ENCODE measurements around the gene PTGES3L. TPM values are rescaled to one million over a fixed set of nuclear protein-coding genes. Genes with fewer than 3 reads are reported as not detected.

Gene PTGES3L
- total RNA-seq, result not detected in 2 replicates

DNA sequence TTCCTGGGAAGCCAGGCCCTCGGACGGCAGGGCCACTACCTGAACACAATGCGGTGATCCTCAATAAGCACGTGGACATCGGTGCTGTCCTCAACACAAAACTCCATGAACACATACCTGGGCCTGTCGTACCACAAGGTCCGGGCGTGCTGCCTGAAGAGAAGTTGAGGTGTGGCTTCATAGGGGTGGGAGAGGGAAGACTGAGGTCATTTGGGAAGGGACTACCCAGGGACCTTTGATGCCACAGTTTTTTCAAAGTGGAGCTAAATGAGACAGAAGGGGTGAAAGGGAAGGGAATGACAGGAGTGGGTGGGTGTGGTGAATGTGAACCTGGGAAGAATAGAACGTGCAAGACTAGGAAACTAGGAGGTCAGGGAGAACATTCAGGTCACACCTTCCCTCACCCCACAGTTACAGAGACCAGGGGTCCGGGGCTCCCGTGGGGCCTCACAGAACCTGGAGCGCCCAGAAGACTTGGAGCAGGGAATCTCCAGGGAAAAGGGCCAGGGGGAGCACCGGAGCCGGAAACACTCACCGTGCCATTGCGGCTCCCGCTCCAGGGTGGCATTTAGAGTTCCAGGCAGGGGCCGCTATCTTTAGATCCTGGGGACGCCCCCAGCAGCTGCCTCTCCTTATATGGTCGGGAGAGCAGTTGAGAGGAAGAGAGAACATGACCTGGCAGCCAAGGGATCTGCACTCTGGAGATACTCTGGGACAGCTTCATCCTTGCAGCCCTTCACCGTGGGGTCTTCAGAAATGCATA, at the start of gene PTGES3L:
Gene PTGES3L, minus strand, starts transcription at position 570 of the 763 bp plus-strand sequence. Its CDS starts 27 bp downstream, at position 543.

DNA sequence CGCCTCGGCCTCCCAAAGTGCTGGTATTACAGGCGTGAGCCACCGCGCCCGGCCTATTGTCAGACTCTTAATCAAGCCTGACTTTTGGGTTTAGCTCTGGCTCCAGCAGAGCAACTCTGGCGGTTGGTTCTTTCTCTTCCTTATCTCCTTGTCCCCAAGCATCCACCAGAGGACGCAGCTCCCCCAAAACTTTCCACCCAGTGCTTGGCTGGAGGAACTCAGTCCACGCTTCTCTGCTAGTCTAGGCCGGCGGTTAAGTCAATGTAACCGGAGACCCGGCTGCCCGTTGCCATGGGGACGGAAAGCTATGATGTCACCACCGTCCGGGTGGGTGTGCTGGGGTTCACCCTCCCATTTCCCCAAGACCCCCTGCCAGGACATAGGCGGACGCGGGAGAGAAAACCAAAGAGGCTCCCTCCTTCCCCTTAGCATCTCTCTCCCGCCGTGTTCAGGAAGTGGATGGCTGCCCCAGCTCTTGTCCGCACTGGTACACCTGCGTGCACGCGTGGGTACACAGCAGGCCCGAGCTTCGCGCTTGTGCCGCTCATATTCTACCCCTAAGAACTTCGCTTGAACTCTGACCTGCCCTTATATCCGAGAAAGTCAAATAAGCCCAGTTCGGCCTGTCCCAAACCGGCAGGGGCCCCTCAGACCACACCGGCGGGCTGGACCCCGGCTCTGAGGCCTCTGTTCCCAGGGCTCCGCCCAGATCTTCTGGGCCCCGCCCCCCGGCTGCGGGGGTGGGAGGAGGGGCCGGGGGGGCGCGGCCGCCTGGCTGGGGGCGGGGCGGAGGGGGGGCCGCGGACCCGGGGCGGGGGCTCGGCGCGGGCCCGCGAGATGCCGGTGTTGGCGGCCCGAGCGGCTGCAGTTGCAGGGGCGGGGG, 44.8 kb upstream of the PTGES3L start, which contains the start of gene RND2:
Gene RND2, plus strand, starts transcription at position 825 of the 883 bp plus-strand sequence. CDS start 117 bp downstream, outside the sequence.

DNA sequence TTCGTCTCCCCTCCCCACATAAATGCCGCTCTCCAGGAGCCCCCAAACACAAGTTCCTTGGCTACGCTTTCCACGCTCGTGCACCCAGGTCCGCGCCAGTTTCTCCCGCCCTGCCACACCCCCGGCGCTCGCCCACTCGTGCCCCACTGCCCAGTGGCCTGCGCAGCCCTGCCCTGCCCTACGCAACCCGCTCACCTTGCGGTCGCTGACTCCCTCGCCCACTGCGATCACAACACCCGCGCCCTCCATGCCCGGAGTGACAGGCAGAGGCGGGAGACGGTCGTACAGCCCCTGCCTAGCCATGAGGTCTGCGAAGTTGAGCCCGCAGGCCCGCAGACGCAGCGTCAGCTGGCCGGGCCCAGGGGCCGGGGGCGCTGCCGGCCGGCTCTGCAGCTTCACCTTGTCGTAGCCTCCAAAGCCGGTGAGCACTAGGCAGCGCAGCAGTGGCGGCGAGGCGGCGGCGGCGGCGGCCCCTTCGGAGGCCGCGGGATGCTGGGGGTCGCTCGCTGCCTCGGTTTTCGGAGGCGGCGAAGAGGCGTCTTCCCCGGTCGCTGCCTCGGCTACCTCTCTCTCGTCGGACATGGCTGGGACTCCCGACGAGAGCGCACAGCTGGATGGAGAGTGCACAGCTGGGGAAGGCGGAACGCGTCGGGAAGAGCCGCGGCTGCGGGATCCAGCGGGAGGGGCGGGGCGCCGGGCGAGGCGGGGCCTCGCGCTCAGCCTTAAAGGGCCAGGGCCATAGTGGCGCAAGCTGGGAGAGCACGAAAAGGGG, 42.0 kb upstream of the PTGES3L start, which contains the start of gene VAT1:
Gene VAT1, minus strand, starts transcription at position 645 of the 772 bp plus-strand sequence. Its CDS starts 63 bp downstream, at position 582.

DNA sequence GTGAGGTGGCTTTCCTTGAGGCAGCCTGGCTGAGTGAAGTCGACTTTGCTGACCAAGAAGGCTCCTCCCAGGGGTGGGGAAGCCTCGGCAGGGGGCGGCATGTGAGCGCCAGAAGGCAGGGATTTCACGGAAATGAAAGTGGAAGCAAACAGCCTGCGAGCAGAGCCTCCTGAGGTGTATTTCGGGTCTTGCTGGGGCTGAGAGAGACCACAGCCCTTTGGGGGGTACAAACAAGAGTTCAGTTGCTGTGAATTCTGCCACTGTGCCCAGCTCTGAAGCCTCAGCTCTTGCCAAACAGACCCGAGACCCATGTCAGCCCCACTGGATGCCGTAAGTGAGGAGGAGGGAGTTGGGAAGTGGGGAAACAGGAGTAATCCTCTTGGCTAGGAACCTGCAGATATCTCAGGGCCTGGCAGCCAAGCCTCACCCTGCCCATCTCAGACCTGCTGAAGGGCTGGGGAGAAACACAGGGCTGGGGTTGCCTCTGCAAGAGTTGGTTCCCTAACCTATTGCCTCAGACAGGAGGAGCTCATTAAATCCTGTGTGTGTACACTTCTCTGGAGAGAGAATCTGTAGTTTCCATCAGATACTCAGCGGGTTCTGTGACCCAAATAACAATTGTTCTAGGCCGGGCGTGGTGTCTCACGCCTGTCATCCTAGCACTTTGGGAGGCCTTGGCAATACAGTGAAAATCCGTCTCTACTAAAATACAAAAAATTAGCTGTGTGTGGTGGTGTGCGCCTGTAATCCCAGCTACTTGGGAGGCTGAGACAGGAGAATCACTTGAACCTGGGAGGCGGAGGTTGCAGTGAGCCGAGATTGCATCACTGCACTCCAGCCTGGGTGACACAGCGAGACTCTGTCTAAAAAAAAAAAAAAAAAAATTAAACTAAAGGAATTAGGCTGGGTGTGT, 27.0 kb upstream of the PTGES3L start, which contains the start of gene IFI35:
Gene IFI35, plus strand, starts transcription at position 146 of the 913 bp plus-strand sequence. Its CDS starts 164 bp downstream, at position 310.

DNA sequence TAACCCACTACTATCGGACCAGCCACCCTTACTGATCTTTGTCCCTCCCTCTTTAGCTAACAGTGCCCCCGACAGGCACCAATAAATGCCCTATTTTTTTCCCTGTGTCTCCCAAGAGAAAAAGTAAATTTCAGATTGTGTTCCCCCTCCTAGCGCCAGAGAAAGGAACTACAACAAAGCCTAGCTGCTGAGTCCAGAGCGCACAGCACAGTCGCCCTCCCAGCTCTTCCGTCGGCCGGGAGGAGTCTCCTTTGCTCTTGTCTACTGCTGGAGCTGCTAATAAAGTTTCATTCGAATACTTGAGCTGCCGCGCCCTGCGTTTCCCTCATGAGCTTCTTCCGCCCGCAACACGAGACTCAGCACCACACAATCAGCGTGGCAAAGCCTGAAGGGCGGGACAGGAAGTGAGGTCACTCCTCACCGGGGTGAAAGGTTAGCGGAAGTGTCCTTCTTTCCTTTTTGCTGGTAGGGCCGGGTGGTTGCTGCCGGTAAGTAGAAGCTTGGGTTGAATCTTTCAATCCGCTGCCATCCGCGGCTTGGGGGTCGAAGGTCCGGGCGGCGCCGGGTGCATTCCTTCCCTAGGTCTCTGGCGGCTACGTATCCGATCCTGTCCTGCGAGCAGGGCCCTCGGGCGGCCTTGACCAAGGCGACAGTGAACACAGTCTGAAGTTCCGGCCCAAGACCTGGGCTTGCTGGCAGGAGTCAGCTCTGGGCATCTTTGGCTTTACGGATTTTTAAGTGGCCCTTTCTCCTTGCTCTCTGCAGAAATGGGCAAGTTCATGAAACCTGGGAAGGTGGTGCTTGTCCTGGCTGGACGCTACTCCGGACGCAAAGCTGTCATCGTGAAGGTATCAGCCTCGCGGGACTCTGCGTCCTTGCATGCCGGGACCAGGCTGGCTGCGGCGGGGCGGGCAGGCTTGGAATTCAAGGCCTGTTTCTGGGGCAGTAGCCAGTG, 18.4 kb upstream of the PTGES3L start, which contains the start of gene RPL27:
Gene RPL27, plus strand, starts transcription at position 436 of the 955 bp plus-strand sequence. Its CDS starts 332 bp downstream, at position 768.

DNA sequence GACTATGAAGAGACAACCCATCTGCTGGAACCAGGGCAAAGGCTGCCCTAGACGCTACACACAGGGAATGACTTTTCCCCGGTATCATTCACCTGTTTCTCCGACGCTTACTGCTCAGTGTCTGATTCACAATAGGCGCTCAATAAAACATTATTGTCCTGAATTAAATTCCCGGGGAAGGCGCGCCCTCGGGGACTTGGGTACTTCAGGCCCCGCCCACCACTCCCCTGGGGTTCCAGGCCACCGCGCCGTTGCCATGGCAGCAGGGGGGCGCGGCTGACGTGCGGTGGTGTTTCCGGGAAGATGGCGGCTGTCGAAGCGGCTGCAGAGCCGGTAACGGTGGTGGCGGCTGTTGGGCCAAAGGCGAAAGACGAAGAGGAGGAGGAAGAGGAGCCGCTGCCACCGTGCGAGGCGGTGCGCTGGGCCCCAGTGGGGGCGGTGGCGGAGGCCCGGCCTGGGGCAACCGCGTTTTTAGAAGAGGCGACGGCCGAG, 440 bp upstream of the PTGES3L start, which contains the start of gene RUNDC1:
Gene RUNDC1, plus strand, starts transcription at position 292 of the 492 bp plus-strand sequence. Its CDS starts 12 bp downstream, at position 304.

DNA sequence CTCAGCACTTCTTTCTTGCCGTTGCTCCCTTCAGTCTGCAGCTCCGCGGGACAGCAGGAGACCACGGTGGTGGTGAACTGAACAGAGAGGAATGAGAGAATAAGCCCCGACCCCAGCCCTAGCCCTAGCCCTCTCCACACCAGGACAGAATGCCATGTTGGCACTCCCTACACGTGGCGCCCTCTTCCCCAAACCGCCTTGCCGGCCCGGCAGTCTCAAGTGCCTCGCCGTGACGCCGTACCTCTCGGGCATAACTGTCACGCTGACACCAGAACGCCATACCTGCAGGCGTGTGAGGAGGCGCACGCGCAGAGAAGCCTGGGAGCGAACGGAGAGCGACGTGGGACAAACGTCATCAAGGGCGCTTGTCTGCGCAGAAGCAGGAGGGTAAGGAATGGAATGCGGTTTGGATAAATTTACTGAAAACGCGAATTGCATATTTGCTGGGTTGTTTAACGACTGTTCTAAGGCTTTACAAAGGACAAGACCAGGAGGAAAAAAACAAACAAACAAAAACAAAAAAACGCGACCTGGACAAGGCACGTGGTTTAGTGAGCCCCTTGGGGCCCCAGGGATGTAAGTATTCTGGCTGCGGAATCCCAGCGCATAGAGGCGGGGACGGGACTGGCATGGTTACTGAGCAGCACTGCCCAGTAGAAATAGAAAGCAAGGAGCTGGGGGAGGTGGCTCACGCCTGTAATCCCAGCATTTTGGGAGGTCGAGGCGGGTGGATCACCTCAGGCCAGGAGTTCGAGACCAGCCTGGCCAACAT, 15.5 kb downstream of the PTGES3L start, which contains the start of gene AARSD1:
Gene AARSD1, minus strand, starts transcription at position 294 of the 772 bp plus-strand sequence. Its CDS starts 14 bp downstream, at position 280.

Small RNA genes lying within 50 kb of the gene (small RNA-seq; reads per million reads assigned to genes)
- gene AARSD1 (not detected), gene RF00561 (not detected)

Other genes with a start within 250 kb of the PTGES3L start
- 32.9 and 37.8 TPM in 2 replicates for gene EZH1, start 235.0 kb downstream of the PTGES3L start, total RNA-seq
- not detected in 2 replicates for gene RAMP2, start 218.9 kb downstream of the PTGES3L start, total RNA-seq
- gene VPS25, start 206.6 kb downstream of the PTGES3L start, total RNA-seq, result 40.2 and 46.8 TPM in 2 replicates
- gene WNK4, start 199.5 kb downstream of the PTGES3L start, total RNA-seq, result under 0.01 TPM in 1 of 2 replicates, not detected in the other
- 38.1 and 48.7 TPM in 2 replicates for gene COA3, start 181.4 kb downstream of the PTGES3L start, total RNA-seq
- gene CNTD1, start 181.2 kb downstream of the PTGES3L start, total RNA-seq, result not detected in 2 replicates
- 74.4 and 81.3 TPM in 2 replicates for gene BECN1, start 155.8 kb downstream of the PTGES3L start, total RNA-seq
- gene PSME3, start 146.7 kb downstream of the PTGES3L start, total RNA-seq, result 79.7 and 83.1 TPM in 2 replicates
- 0.73 and 1.3 TPM in 2 replicates for gene AOC2, start 135.5 kb downstream of the PTGES3L start, total RNA-seq
- gene AOC3, start 128.9 kb downstream of the PTGES3L start, total RNA-seq, result under 0.01 TPM in 1 of 2 replicates, not detected in the other
- not detected in 2 replicates for gene G6PC1, start 79.3 kb downstream of the PTGES3L start, total RNA-seq
- gene AARSD1, start 15.6 kb downstream of the PTGES3L start, total RNA-seq, result 15.3 and 16.4 TPM in 2 replicates
- gene RUNDC1, start 485 bp upstream of the PTGES3L start, total RNA-seq, result 10.8 and 13.3 TPM in 2 replicates
- gene RPL27, start 18.3 kb upstream of the PTGES3L start, total RNA-seq, result 404 and 600 TPM in 2 replicates
- gene IFI35, start 26.7 kb upstream of the PTGES3L start, total RNA-seq, result 69.8 and 71.7 TPM in 2 replicates
- gene VAT1, start 42.3 kb upstream of the PTGES3L start, total RNA-seq, result 357 and 482 TPM in 2 replicates
- 0.32 and 0.49 TPM in 2 replicates for gene RND2, start 45.2 kb upstream of the PTGES3L start, total RNA-seq
- 6.4 and 8.3 TPM in 2 replicates for gene BRCA1, start 145.3 kb upstream of the PTGES3L start, total RNA-seq
- 147 and 154 TPM in 2 replicates for gene NBR1, start 191.1 kb upstream of the PTGES3L start, total RNA-seq
- gene TMEM106A, start 231.8 kb upstream of the PTGES3L start, total RNA-seq, result 10.5 and 13.7 TPM in 2 replicates
- gene CCDC200, start 248.5 kb upstream of the PTGES3L start, total RNA-seq, result not detected in 2 replicates